Umbilical cord (tissue), 1 donor: ENCODE data around the gene WSCD2. TPM values are rescaled to one million over a fixed set of nuclear protein-coding genes. Genes with fewer than 3 reads are reported as not detected.

Experiments
- total RNA-seq: library from RNA; depleted of rRNA; stranded (reverse); fragments of >200 nt; gene quantifications from one replicate; pipeline ENCODE4 v1.2.3, GENCODE V29; 2014; ENCODE audit warnings: low replicate concordance; ENCODE audit not compliant: insufficient read depth

WSCD2 gene
- total RNA-seq, 1 donor from 2014 or later = 1.2 TPM

Other genes with a start within 250 kb of the WSCD2 start
- gene CMKLR1, start 210.0 kb downstream of the WSCD2 start, total RNA-seq = 79.0 TPM